Neural cell (in vitro differentiated cells): ENCODE data around the gene SIDT1. TPM values are rescaled to one million over a fixed set of nuclear protein-coding genes. Genes with fewer than 3 reads are reported as not detected.

Source experiments
- H2AFZ ChIP-seq: fragments of 200-600, 300-800 bp; sonication (generic), shearing (Covaris generic); 2 replicates; pipeline ENCODE4 v1.6.0; 2014; ENCODE audit warnings: low read depth, mild to moderate bottlenecking, antibody characterized with exemption, low read length, moderate library complexity
- H3F3A ChIP-seq: fragments of 200-600 bp; shearing (Covaris generic); 2 replicates; pipeline ENCODE4 v1.6.1; 2016; ENCODE audit warnings: mild to moderate bottlenecking, moderate library complexity, mixed read lengths, antibody characterized with exemption, low read length; ENCODE audit not compliant: insufficient read depth, poor library complexity, severe bottlenecking
- H3K27ac ChIP-seq: fragments of 200-600, 300-800 bp; sonication (generic), shearing (Covaris generic); 2 replicates; pipeline ENCODE4 v1.5.1; 2014; ENCODE audit warnings: mild to moderate bottlenecking, low read length, moderate library complexity
- H3K27me3 ChIP-seq: fragments of 300-800, 200-600 bp; sonication (generic), shearing (Covaris generic); 2 replicates; pipeline ENCODE4 v1.6.0; 2014; ENCODE audit warnings: mild to moderate bottlenecking, low read depth, low read length, moderate library complexity; ENCODE audit not compliant: insufficient read depth
- H3K36me3 ChIP-seq: fragments of 300-800, 200-600 bp; sonication (generic), shearing (Covaris generic); 2 replicates; pipeline ENCODE4 v1.5.1; 2014; ENCODE audit warnings: mild to moderate bottlenecking, antibody characterized with exemption, low read length, moderate library complexity; ENCODE audit not compliant: insufficient read depth
- H3K4me2 ChIP-seq: fragments of 300-800, 200-600 bp; sonication (generic), shearing (Covaris generic); 2 replicates; pipeline ENCODE4 v1.6.0; 2014; ENCODE audit warnings: mild to moderate bottlenecking, low read length
- H3K4me3 ChIP-seq: fragments of 300-800, 200-600 bp; sonication (generic), shearing (Covaris generic); 2 replicates; pipeline ENCODE4 v1.5.1; 2014; ENCODE audit warnings: mild to moderate bottlenecking, low read length, moderate library complexity
- H3K79me2 ChIP-seq: fragments of 200-600 bp; shearing (Covaris generic); replicated peaks from 2 replicates; pipeline ENCODE4 v1.6.0; 2014; ENCODE audit warnings: mild to moderate bottlenecking, low read length, moderate library complexity; ENCODE audit not compliant: insufficient read depth
- H3K9ac ChIP-seq: fragments of 300-800, 200-600 bp; sonication (generic), shearing (Covaris generic); 2 replicates; pipeline ENCODE4 v1.6.1; 2016; ENCODE audit warnings: mild to moderate bottlenecking, low read length, mixed read lengths
- H3K9me2 ChIP-seq: fragments of 200-600 bp; shearing (Covaris generic); 2 replicates; pipeline ENCODE4 v1.6.1; 2016; ENCODE audit warnings: mild to moderate bottlenecking, low read length, mixed read lengths; ENCODE audit not compliant: insufficient read depth
- H3K9me3 ChIP-seq: fragments of 200-600, 300-800 bp; sonication (generic), shearing (Covaris generic); 2 replicates; pipeline ENCODE4 v1.6.1; 2016; ENCODE audit warnings: mild to moderate bottlenecking, mixed run types, low read length, moderate library complexity, mixed read lengths
- H4K20me1 ChIP-seq: fragments of 200-600 bp; shearing (Covaris generic); 2 replicates; pipeline ENCODE4 v1.6.1; 2016; ENCODE audit warnings: mild to moderate bottlenecking, mixed run types; ENCODE audit not compliant: insufficient read depth
- EP300 ChIP-seq: fragments of 450-650 bp; conservative IDR thresholded peaks from 2 replicates; pipeline ENCODE4 v1.6.1; 2014; ENCODE audit warnings: antibody characterized with exemption, mild to moderate bottlenecking, moderate library complexity; ENCODE audit not compliant: poor library complexity, severe bottlenecking
- EZH2 ChIP-seq: fragments of 200-600, 300-800 bp; shearing (Covaris generic), sonication (generic); IDR thresholded peaks from 2 replicates; pipeline ENCODE4 v1.6.1; 2014; ENCODE audit warnings: antibody characterized with exemption, low read length, borderline replicate concordance, mild to moderate bottlenecking; ENCODE audit not compliant: insufficient read depth, poor library complexity, severe bottlenecking
- MXI1 ChIP-seq: fragments of 450-650 bp; conservative IDR thresholded peaks from 2 replicates; pipeline ENCODE4 v1.6.1; 2014; ENCODE audit warnings: antibody characterized with exemption, mild to moderate bottlenecking; ENCODE audit not compliant: poor library complexity, severe bottlenecking
- POLR2AphosphoS5 ChIP-seq: IDR thresholded peaks from 2 replicates; pipeline ENCODE4 v1.6.1; 2012
- RAD21 ChIP-seq: fragments of 450-650 bp; conservative IDR thresholded peaks from 2 replicates; pipeline ENCODE4 v1.6.1; 2014; ENCODE audit warnings: antibody characterized with exemption, mild to moderate bottlenecking, moderate library complexity
- REST ChIP-seq: IDR thresholded peaks from 2 replicates; pipeline ENCODE4 v1.6.1; 2012; ENCODE audit warnings: borderline replicate concordance
- SMC3 ChIP-seq: fragments of 450-650 bp; conservative IDR thresholded peaks from 2 replicates; pipeline ENCODE4 v1.6.1; 2014; ENCODE audit warnings: antibody characterized with exemption, mild to moderate bottlenecking, moderate library complexity; ENCODE audit not compliant: poor library complexity
- TAF1 ChIP-seq: IDR thresholded peaks from 2 replicates; pipeline ENCODE4 v1.6.1; 2012; ENCODE audit warnings: low read depth
- polyA plus RNA-seq: library from polyadenylated mRNA; depleted of rRNA; stranded (reverse); fragments of >200 nt; gene quantifications from 2 replicates; pipeline ENCODE4 v1.2.3, GENCODE V29; 2014
- TF ChIP-seq, protein P1 (sequence below): fragments of 450-650 bp; IDR thresholded peaks from 2 replicates; pipeline ENCODE4 v1.5.1; 2014; ENCODE audit warnings: antibody characterized with exemption, mild to moderate bottlenecking, moderate library complexity; ENCODE audit not compliant: poor library complexity, severe bottlenecking

The SIDT1 gene
- polyA plus RNA-seq, 1 donor from 2014 or later, result 0.22 TPM

GRCh38 chr3:113573728-113574127, 41.4 kb downstream of the SIDT1 start:
- no peak for TF ChIP-seq MXI1
- TF ChIP-seq REST, result no peak
- TF ChIP-seq POLR2AphosphoS5, result no peak
- TF ChIP-seq RAD21, result no peak
- no peak for TF ChIP-seq EP300
- TF ChIP-seq EZH2, result no peak
- TF ChIP-seq TAF1, result no peak
- TF ChIP-seq, protein P1, sequence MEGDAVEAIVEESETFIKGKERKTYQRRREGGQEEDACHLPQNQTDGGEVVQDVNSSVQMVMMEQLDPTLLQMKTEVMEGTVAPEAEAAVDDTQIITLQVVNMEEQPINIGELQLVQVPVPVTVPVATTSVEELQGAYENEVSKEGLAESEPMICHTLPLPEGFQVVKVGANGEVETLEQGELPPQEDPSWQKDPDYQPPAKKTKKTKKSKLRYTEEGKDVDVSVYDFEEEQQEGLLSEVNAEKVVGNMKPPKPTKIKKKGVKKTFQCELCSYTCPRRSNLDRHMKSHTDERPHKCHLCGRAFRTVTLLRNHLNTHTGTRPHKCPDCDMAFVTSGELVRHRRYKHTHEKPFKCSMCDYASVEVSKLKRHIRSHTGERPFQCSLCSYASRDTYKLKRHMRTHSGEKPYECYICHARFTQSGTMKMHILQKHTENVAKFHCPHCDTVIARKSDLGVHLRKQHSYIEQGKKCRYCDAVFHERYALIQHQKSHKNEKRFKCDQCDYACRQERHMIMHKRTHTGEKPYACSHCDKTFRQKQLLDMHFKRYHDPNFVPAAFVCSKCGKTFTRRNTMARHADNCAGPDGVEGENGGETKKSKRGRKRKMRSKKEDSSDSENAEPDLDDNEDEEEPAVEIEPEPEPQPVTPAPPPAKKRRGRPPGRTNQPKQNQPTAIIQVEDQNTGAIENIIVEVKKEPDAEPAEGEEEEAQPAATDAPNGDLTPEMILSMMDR, result no peak
- no peak for TF ChIP-seq SMC3
- Histone ChIP-seq H3K4me2 (no peak overlapping the region), H3K36me3 (no peaks in the 10 kb centered on the region), H3K9me2 (no peaks in the 10 kb centered on the region), H3K9me3 (no peaks in the 10 kb centered on the region), H3F3A (peaks cover 3% of the 10 kb centered on the region), H3K9ac (no peak overlapping the region), H3K4me3 (no peak overlapping the region), H2AFZ (no peak overlapping the region), H3K79me2 (no peaks in the 10 kb centered on the region), H3K27me3 (no peaks in the 10 kb centered on the region), H4K20me1 (no peaks in the 10 kb centered on the region), H3K27ac (no peak overlapping the region)

GRCh38 chr3:113574213-113574612, 41.9 kb downstream of the SIDT1 start:
- H3K4me3 ChIP-seq, result no peak overlapping the region
- H4K20me1 ChIP-seq, result no peaks in the 10 kb centered on the region
- H3K36me3 ChIP-seq, result no peaks in the 10 kb centered on the region
- no peak overlapping the region for H2AFZ ChIP-seq
- no peaks in the 10 kb centered on the region for H3K79me2 ChIP-seq
- H3K9me2 ChIP-seq, result no peaks in the 10 kb centered on the region
- no peaks in the 10 kb centered on the region for H3K27me3 ChIP-seq
- H3F3A ChIP-seq, result peaks cover 3% of the 10 kb centered on the region
- no peak overlapping the region for H3K27ac ChIP-seq
- H3K9me3 ChIP-seq, result no peaks in the 10 kb centered on the region
- H3K9ac ChIP-seq, result no peak overlapping the region
- no peak overlapping the region for H3K4me2 ChIP-seq
- TF ChIP-seq POLR2AphosphoS5 (no peak), RAD21 (no peak), EP300 (no peak), TAF1 (no peak), SMC3 (no peak), MXI1 (no peak)
- TF ChIP-seq, protein P1, result no peak
